ENCODE measurements around the gene KIZ.
"Not testable (repeated sequence)": the region's sequence is repeated elsewhere in the genome, so short reads cannot be mapped to it uniquely, and the experiment has no call there.

Gene KIZ

GRCh38 chr20:21139881-21140566 is 14.1 kb downstream of the KIZ start:
- no peak for DNase-seq (ENCODE audit: low read depth)

DNA sequence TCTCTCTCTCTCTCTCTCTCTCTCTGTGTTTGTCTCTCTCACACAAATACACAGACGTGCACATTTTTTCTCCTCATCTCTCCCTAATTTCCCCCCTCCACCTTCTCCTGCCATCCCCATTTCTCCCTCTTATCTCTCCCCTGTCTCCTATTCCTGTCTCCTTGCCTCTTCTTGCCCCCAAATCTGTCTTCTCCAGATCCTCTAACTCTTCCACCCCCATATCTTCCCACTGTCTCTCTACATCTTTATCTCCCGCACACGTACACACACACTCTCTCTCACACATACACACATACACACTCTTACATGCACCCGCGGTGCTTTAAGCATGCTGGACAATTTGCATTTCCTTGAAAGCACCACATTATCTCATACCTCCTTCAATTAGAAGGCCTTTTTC is 15.9 kb downstream of the KIZ start:
- no peak for DNase-seq (ENCODE audit: low read depth)

DNA sequence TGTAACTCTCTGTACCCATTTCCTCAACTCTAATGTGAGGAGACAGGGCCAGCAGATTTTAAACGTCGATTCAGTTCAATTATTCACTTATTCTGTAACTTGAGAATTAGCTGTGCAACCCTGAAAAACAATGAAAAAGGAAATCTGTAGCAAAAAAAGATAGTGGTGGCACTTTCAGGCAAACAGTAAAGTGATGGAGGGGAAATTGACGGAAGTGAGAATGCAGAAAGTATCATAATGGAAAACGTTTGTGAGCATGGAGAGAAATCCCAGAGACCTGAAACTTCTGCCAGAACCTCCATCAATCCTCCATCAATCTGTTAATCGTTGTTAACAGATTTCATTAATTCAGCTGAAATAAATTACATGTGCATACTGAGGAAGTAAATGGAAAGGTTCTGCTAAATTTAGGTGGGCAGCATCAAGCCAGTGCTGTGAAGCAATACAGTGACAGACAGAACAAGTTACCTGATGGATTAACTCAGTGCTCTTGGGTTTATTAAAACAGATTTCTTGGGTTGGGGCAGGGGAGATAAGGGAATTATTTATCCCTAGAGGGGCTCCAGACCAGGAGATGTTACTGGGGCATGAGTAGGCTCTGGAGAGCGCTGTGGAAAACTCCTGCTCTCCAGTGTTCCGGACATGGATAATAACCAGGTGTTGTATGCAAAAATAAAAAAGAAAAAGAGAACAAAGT is 17.5 kb downstream of the KIZ start:
- DNase-seq (ENCODE audit: low read depth), result no peak

DNA sequence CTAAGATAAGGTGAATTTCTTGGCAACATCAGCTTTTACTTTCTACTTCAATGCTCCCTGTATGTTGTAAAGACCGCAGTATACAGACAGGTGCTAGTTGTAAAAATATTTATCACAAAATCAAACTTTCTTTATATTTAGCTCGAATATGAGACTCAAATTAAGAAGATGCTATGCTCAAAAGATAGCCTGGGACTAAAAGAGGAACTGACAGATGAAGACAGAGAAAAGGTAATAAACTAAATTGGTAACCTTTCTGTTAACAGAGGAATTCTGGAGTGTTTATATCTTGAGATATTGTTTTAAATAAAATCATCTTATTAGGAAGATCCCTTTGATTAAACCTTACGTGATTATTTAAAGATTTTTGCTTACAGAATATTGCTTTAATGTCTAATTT is 19.5 kb downstream of the KIZ start:
- DNase-seq (ENCODE audit: low read depth), result no peak

DNA sequence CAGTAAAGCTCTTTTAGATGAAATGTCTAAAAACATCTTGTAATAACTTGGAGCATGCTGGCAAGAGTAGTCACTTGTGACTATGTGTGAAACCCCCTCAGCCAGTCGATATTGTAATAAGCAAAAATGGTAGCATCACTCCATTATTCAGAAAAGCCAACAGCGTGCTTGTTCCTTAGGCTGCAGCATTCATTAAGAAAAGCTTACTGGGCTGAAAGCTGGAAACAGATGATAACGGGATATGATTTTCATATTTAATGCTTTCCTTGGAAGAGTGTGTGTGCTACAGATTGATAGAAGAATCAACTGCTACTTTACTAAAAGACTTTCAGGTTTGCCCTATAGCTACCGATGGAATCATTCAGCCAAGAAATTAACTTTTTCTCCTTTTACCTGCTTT is 20.3 kb downstream of the KIZ start:
- no peak for DNase-seq (ENCODE audit: low read depth)

DNA sequence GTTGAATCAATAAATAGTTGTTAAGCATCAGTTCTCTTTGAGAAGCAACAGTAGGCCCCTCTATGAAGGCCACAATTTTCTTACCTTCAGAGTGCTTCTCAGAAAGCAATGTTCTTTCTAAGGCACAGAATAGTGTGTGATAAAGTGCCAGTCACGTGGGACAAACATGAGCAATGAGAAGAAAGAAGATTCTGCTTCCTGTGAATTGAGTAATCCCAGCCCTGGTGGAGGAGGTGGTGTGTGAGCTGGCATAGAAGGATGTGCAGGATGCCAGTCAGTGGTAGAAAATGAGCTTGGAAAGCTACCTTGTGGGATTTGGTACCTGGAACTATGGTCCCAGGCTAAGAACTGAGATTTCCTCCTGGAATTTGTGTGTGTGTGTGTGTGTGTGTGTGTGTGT is 21.7 kb downstream of the KIZ start:
- no peak for DNase-seq (ENCODE audit: low read depth)

DNA sequence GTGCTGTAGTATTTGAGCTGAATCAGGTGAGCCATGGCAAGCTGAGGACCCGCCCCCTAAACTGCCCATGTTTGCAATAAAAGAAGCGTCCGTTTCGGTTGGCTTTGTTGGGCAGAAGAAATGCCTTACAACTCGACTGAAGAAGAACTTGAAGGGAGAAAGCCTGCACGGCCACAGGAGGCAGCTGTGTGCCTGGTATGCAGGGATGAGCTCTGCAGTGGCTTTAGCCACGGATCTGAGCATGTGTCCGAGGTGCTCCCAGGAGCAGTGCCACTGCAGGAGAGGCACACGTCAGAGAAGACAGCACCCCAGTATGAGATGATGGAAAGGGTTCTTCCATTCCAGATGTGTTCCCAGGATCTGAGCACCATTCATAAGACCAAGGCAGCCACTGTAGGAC is 23.5 kb downstream of the KIZ start:
- DNase-seq (ENCODE audit: low read depth), result no peak

DNA sequence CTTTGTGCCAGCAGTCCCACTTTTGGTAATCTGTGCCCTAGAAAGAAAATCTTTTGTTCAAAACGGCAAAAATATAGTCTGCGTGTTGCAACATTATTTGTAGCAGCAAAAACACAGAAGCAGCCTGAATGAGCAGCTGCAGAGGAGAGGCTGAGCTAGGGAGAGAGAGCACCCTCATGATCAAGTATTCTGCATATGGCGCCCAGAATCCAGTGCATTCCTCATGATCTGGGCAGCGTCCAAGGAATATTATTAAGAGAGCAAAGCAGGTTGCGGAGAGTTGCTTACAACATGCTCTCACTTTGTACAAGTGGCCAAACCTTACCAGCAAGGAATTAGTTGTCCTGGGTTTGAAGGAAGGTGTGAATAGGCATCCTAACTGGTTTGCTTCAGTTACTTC is 25.9 kb downstream of the KIZ start:
- DNase-seq (ENCODE audit: low read depth), result no peak

DNA sequence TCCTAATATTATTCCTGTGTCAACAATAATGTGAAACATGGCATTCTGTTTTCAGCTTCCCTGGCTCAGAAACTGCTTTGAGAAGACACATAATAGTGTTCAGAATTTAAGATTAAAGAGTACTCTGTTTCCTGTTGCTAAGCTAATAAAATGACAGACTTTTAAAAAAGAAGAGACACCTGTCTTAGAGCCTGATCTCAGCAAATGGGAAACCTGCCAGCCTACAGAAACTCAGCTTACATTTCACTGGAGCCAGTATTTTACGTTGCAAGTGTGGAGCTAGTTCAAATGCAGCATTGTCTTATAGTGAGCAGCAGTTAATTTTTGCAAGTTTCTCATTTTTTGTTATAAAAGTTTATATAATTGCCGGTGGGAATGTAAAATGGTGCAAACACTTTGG is 28.8 kb downstream of the KIZ start:
- DNase-seq (ENCODE audit: low read depth), result no peak

DNA sequence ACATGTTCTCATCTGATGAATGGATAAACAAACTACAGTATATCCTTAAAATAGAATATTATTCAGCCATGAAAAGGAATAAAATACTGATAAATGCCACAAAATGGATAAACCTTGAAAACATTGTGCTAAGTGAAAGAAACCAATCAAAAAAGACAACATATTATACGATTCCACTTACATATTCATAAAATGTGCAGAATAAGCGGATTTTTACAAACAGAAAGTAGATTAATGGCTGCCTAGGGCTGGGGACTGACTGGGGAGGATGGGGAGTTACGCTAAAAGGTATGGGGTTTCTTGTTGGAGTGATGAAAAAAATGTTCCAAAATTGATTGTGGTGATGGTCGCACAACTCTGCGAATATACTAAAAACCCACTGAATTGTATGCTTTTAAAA is 29.4 kb downstream of the KIZ start:
- DNase-seq (ENCODE audit: low read depth), result no peak

- no peak for DNase-seq (ENCODE audit: low read depth)
Observed at GRCh38 chr20:21156266-21156665, 30.4 kb downstream of the KIZ start.

GRCh38 chr20:21157006-21157405 is 31.1 kb downstream of the KIZ start:
- DNase-seq (ENCODE audit: low read depth), result no peak

DNA sequence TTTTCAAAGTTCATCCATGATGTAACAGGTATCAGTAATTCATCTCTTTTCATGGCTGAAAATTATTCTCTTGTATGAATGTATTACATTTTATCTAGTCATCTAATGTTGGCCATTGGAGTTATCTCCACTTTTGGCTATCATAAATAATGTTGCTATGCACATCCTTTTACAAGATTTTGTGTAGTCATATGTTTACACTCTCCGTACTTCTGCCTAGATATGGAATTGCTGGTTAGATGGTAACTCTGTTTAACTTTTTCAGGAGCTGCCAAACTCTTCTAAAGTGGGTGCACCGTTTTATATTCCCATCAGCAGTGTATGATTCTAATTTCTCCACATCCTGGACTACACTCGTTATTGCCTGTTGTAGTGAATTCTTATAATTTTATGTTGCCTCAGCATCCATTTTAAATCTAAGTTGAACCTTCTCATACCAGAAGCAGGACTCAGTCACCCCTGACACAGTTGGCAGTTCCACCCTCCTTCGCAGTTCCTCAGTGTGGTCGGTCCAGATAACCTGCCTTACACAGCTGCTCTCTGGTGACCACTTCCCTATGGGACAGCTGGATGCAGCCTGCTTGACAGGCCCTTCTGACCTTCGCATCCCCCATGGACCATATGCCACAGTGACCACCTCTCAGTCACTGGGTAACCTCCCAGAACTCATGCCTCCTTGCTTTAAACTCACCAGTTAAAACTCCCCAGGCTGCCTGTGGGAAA is 33.9 kb downstream of the KIZ start:
- DNase-seq (ENCODE audit: low read depth), result no peak

DNA sequence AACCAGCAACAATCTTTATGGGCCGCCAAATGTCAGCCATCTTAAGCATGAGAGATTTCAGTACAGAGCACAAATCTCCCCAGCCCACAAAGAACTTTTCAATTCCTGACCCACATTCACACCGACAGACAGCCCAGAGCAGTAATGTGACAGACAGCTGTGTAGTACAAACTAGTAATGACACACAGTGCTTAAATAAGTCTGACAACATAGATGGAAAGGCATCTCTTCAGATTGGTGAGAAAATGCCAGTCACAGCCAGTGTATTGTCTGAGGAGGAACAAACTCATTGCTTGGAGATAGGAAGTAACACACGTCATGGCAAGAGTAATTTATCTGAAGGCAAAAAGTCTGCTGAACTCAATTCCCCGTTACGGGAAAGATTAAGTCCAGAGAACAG is 36.0 kb downstream of the KIZ start:
- no peak for DNase-seq (ENCODE audit: low read depth)

DNA sequence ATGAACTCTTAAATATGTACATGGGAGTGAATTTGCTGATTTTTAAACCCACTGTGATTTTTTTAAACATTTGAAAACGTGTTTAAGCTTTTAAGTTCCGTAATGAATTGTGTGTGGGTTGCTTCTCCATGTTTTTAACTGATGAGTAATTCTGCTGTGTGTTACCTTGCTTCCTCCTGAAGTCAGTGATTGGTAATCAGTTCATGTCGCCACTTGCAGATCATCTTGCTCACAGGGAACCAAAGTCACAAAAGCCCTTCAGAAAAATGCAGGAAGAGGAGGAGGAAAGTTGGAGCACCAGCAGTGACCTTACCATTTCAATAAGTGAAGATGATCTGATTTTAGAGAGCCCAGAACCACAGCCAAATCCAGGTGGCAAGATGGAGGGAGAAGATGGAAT is 36.7 kb downstream of the KIZ start:
- no peak for DNase-seq (ENCODE audit: low read depth)

GRCh38 chr20:21166801-21167200 is 40.9 kb downstream of the KIZ start:
- DNase-seq (ENCODE audit: low read depth), result no peak

DNA sequence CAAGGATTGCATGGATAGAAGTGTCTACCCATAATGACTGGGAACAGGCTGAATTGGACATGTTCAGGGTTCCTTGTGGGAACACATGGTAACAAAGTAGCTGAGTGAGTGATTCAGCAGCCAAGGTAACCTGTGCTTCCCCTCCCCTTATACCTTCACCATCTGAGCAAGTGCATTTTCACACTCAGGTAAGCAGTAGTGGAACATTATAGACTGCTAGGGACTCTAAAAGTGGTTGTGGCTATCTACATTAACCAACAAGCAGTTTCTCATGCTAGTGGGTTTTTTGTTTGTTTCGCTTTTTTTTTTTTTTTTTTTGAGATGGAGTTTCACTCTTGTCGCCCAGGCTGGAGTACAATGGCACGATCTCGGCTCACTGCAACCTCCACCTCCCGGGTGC is 41.4 kb downstream of the KIZ start:
- DNase-seq (ENCODE audit: low read depth), result no peak

DNA sequence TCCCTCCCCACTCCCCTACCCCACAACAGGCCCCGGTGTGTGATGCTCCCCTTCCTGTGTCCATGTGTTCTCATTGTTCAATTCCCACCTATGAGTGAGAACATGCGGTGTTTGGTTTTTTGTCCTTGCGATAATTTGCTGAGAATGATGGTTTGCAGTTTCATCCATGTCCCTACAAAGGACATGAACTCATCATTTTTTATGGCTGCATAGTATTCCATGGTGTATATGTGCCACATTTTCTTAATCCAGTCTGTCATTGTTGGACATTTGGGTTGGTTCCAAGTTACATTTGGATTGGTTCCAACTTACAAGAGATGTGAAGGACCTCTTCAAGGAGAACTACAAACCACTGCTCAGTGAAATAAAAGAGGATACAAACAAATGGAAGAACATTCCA is 42.2 kb downstream of the KIZ start:
- not testable (repeated sequence) for DNase-seq (ENCODE audit: low read depth)

GRCh38 chr20:21172626-21173025 is 46.7 kb downstream of the KIZ start:
- no peak for DNase-seq (ENCODE audit: low read depth)

DNA sequence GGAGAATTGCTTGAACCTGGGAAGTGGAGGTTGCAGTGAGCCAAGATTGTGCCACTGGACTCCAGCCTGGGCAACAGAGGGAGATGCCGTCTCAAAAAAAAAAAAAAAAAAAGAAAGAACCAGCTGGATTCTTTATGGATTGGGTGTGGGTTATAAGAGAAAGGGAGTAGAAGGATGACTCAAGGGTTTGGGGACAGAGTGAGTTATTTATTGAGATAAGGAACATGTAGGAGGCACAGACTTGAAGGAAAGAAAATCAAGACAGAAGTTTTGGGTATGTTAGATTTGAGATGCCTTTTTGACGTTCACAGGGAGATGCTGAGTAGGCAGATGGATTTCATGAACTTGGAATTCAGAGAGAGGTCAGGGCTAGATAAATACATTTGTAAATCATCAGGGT is 47.6 kb downstream of the KIZ start:
- no peak for DNase-seq (ENCODE audit: low read depth)

- DNase-seq (ENCODE audit: low read depth), result no peak
Observed at GRCh38 chr20:21174516-21175239, 48.8 kb downstream of the KIZ start.

- no peak for DNase-seq (ENCODE audit: low read depth)
Observed at GRCh38 chr20:21175433-21175832, 49.6 kb downstream of the KIZ start.

DNA sequence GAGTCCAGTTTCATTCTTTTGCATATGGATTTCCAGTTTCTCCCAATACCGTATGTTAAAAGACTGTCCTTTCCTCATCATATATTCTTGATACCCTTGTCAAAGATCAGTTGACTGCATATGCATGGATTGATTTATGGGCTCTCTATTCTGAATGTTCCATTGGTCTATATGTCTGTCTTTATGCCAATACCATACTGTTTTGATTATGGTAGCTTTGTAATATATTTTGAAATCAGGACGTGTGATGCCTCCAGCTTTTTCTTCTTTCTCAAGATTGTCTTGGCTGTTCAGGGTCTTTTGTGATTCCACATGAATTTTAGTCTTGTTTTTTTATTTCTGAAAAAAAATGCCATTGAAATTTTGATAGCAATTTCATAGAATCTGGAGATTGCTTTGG is 51.9 kb downstream of the KIZ start:
- no peak for DNase-seq (ENCODE audit: low read depth)
